Esophagus muscularis mucosa (tissue), 4 donors: ENCODE measurements around the gene SYNDIG1. TPM values are rescaled to one million over a fixed set of nuclear protein-coding genes. Genes with fewer than 3 reads are reported as not detected.

Experiments used
- DNase-seq: peaks from one replicate; pipeline ENCODE4 v3.0.0-alpha.2; 2017; ENCODE audit errors: extremely low spot score
- H3K27ac ChIP-seq, 4 donors: fragments of 200-600 bp; sonication (generic); replicated peaks in 1 of 4; 1 replicate in 3 of 4; 2 replicates in 1 of 4; pipeline ENCODE4 v1.5.1; 2016 to 2019; ENCODE audit warnings: mild to moderate bottlenecking in 1 of 4
- H3K27me3 ChIP-seq, 4 donors: fragments of 200-600 bp; sonication (generic); one replicate each; pipeline versions ENCODE4 v1.5.1 to v1.6.0; 2016 to 2019
- H3K36me3 ChIP-seq, 4 donors: fragments of 200-600 bp; sonication (generic); one replicate each; pipeline ENCODE4 v1.5.1; 2016 to 2019
- H3K4me1 ChIP-seq, 4 donors: fragments of 200-600 bp; sonication (generic); one replicate each; pipeline ENCODE4 v1.5.1; 2016 to 2019
- H3K4me3 ChIP-seq, 4 donors: fragments of 200-600 bp; sonication (generic); 1 replicate in 2 of 4; 2 replicates in 2 of 4; pipeline ENCODE4 v1.5.1; 2016 to 2019; ENCODE audit warnings: mild to moderate bottlenecking in 4 of 4, moderate library complexity in 1 of 4
- H3K9me3 ChIP-seq, 4 donors: fragments of 200-600 bp; sonication (generic); 1 replicate in 3 of 4; 2 replicates in 1 of 4; pipeline ENCODE4 v1.5.1; 2016 to 2019
- EP300 ChIP-seq: sonication (generic); formaldehyde crosslinking; IDR thresholded peaks from one replicate; pipeline ENCODE4 v1.6.1; 2017; ENCODE audit warnings: antibody characterized with exemption
- POLR2A ChIP-seq: fragments of 450-650 bp; IDR thresholded peaks from one replicate; pipeline ENCODE4 v1.6.1; 2017; ENCODE audit warnings: antibody characterized with exemption, moderate library complexity, mild to moderate bottlenecking, low read depth
- POLR2AphosphoS5 ChIP-seq, 2 donors: sonication (generic); formaldehyde crosslinking; IDR thresholded peaks; one replicate each; pipeline ENCODE4 v1.6.1; 2017; ENCODE audit warnings: antibody characterized with exemption in 2 of 2
- WGBS: methylation state at CpG from one replicate; pipeline ENCODE4 v1.1.5; 2018; 5-methylcytosine and 5-hydroxymethylcytosine counted together
- intact Hi-C: fragments of 100-400 bp; cut with DNase I; formaldehyde crosslinking; loops from one replicate; pipeline ENCODE4 v1.15.1; 2023
- total RNA-seq, 4 donors: library from RNA; depleted of rRNA; stranded (reverse); fragments of >200 nt; gene quantifications; one replicate each; pipeline versions ENCODE4 v1.1.0 to v1.2.1, GENCODE V29; 2016
- TF ChIP-seq, protein P1 (sequence below), 3 experiments: fragments of 200-600 bp in 2 of 3; fragments of 450-650 bp in 1 of 3; sonication (generic) in 2 of 3; IDR thresholded peaks; one replicate each; pipeline ENCODE4 v1.5.1; 2017 to 2019; ENCODE audit warnings: antibody characterized with exemption in 3 of 3, mild to moderate bottlenecking in 2 of 3, moderate library complexity in 1 of 3

SYNDIG1 gene
- total RNA-seq, 4 donors from 2014 or later: not detected

DNA sequence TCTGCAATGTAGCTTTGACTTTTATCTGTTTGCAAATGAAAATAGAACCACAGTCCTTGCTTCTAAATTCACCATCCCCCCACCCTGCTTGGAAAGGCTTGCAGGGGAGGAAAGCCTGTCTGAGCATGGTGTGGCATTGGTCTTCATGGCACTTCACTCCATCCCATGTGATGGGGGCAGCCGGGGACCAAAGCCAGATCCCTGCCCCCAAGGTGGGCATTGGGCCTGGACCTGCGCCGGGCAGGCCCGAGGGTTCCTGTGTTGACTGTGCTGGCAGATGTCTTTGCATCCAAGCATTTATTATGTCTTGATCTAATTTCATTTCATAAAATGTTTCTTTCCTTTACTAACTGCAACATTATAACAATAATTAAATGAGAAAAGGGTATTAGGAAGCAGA, 120.0 kb downstream of the SYNDIG1 start:
- no peak overlapping the region for H3K27ac ChIP-seq
- H3K9me3 ChIP-seq: no peaks in the 10 kb centered on the region
- H3K27me3 ChIP-seq: peaks cover 0 to 12% (median 0%) of the 10 kb centered on the region in 4 donors
- intact Hi-C loops: no loop called here
- TF ChIP-seq POLR2AphosphoS5 (IDR thresholded peaks at IDR 0.05) (no peak), POLR2A (no peak), EP300 (no peak)
- TF ChIP-seq, protein P1, sequence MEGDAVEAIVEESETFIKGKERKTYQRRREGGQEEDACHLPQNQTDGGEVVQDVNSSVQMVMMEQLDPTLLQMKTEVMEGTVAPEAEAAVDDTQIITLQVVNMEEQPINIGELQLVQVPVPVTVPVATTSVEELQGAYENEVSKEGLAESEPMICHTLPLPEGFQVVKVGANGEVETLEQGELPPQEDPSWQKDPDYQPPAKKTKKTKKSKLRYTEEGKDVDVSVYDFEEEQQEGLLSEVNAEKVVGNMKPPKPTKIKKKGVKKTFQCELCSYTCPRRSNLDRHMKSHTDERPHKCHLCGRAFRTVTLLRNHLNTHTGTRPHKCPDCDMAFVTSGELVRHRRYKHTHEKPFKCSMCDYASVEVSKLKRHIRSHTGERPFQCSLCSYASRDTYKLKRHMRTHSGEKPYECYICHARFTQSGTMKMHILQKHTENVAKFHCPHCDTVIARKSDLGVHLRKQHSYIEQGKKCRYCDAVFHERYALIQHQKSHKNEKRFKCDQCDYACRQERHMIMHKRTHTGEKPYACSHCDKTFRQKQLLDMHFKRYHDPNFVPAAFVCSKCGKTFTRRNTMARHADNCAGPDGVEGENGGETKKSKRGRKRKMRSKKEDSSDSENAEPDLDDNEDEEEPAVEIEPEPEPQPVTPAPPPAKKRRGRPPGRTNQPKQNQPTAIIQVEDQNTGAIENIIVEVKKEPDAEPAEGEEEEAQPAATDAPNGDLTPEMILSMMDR (IDR thresholded peaks at IDR 0.05): no peak
- 96% methylated on average over 4 of the region's 4 CpGs for WGBS
- DNase-seq: no peak
- no peaks in the 10 kb centered on the region for H3K4me1 ChIP-seq
- H3K4me3 ChIP-seq: no peak overlapping the region
- no peaks in the 10 kb centered on the region for H3K36me3 ChIP-seq

DNA sequence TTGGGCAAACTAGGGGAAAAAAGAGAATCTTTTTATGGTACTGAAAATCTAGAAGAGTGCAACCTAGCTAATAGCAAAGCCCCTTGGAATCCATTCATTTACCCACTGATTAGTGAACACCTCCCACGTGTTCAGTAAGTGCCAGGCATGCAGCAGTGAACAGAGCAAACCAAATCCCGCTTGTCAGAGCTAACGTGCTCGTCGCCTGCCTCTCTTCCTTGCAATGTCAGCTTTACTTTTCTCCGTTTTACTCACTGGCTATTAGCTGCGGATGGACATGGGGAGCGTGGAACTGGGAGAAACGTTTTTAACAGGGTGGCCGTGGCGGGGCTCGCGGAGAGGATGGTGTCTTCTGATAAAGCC, 120.4 kb downstream of the SYNDIG1 start:
- Histone ChIP-seq H3K4me1 (no peaks in the 10 kb centered on the region), H3K27me3 (peaks cover 0 to 12% (median 0%) of the 10 kb centered on the region in 4 donors), H3K27ac (no peak overlapping the region), H3K36me3 (no peaks in the 10 kb centered on the region), H3K9me3 (no peaks in the 10 kb centered on the region), H3K4me3 (no peak overlapping the region)
- TF ChIP-seq POLR2A (no peak), POLR2AphosphoS5 (IDR thresholded peaks at IDR 0.05) (no peak), EP300 (no peak)
- TF ChIP-seq, protein P1 (IDR thresholded peaks at IDR 0.05): no peak
- WGBS: 80% methylated on average over 13 of the region's 13 CpGs
- intact Hi-C loops: no loop called here
- no peak for DNase-seq

DNA sequence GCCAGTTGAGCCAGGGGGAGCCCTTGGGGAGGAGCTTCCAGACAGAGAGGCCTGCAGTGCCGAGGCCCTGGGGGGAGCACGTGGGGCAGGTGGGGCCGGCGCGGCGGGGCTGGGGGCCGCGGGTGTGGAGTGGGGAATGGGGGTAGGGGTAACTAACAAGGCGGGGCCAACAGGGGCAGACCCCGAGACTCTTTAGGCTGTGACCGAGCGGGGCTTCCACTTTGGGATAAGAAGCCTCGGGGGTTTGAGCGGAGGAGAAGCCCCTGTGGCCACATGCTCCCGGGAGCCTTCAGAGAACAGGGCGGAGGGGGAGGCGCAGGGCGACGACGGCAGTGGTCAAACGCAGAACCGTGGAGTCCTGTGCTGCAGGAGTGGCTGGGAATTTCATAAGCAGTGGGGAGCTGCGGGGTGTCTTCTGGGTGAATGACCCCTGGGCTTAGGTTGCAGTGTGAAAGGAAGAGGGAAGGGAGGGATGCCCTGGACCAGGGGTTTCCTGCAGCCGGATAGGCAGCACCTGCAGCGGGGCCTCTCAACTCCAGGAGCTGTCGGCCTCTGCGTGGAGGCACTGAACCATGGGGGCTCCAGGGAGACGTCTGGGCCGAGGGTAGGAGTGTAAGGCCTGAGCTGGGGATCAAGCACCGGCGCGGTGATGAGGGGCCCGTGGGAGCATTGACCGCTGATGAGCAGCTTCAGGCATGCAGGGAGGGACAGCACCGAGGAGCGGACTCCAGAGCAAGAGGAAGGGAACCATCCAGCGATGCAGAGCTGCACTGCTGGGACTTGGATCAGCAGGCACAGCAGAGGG, 121.0 kb downstream of the SYNDIG1 start:
- no peak overlapping the region for H3K27ac ChIP-seq

DNA sequence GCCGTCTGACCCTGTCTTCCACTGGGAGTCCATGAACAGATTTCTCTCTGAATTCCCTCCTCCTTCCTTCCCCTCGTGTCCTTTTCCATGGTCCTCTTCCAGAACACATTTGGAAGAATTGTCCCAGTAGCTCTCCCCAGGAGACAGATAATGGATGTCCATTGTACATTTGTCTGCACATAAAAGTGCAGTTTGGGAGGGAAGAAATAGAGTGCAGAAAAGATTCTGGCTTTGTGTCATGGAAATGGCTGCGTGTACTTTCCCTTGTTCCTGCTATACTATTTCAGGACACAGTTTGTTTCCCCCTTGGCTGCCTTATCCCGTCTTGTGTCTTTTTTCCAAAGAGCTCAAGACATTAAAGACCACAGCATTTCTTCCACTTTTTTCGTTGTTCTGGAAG, 127.6 kb downstream of the SYNDIG1 start:
- H3K4me3 ChIP-seq: no peak overlapping the region
- 73% methylated on average over 5 of the region's 5 CpGs for WGBS
- H3K36me3 ChIP-seq: no peaks in the 10 kb centered on the region
- H3K4me1 ChIP-seq: no peaks in the 10 kb centered on the region
- peaks cover 0 to 15% (median 8%) of the 10 kb centered on the region in 4 donors for H3K9me3 ChIP-seq
- no peak for TF ChIP-seq POLR2AphosphoS5 (IDR thresholded peaks at IDR 0.05)
- TF ChIP-seq, protein P1 (IDR thresholded peaks at IDR 0.05): no peak
- no peak for TF ChIP-seq POLR2A
- no peak for TF ChIP-seq EP300
- intact Hi-C loops: no loop called here
- H3K27me3 ChIP-seq: peaks cover 0 to 12% (median 0%) of the 10 kb centered on the region in 4 donors
- DNase-seq: no peak
- no peak overlapping the region for H3K27ac ChIP-seq

More for the DNA sequence above, 121.0 kb downstream of the SYNDIG1 start:
- WGBS: 91% methylated on average over 37 of the region's 37 CpGs
- intact Hi-C loops: no loop called here
- peaks cover 0 to 12% (median 0%) of the 10 kb centered on the region in 4 donors for H3K27me3 ChIP-seq
- DNase-seq: no peak
- H3K4me1 ChIP-seq: no peaks in the 10 kb centered on the region
- no peak for TF ChIP-seq POLR2A
- TF ChIP-seq, protein P1 (IDR thresholded peaks at IDR 0.05): no peak
- TF ChIP-seq EP300: no peak
- no peak for TF ChIP-seq POLR2AphosphoS5 (IDR thresholded peaks at IDR 0.05)
- H3K36me3 ChIP-seq: no peaks in the 10 kb centered on the region
- H3K4me3 ChIP-seq: no peak overlapping the region
- H3K9me3 ChIP-seq: no peaks in the 10 kb centered on the region

DNA sequence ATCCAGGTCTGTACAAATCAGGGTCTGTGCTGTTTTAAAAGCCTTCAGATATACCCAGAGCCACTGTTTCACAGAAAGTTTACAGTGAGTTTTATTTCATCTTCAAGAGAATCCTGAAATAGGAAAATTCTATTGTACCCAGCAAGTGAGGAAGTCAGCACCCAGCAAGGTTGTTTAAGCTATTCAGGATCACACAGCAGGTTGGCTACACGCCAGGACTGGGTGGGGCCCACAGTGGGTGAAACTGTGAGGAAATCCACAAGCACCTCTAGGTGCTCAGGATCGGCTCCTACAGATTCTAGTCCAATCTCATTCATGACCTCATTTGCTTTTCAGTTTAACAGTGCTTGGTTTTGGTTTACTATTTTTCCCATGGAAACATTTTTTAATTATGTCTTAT, 128.9 kb downstream of the SYNDIG1 start:
- intact Hi-C loops: no loop called here
- Histone ChIP-seq H3K9me3 (peaks cover 0 to 15% (median 8%) of the 10 kb centered on the region in 4 donors), H3K4me3 (no peak overlapping the region), H3K27me3 (peaks cover 0 to 9% (median 0%) of the 10 kb centered on the region in 4 donors), H3K4me1 (no peaks in the 10 kb centered on the region), H3K27ac (no peak overlapping the region), H3K36me3 (no peaks in the 10 kb centered on the region)
- TF ChIP-seq EP300 (no peak), POLR2AphosphoS5 (IDR thresholded peaks at IDR 0.05) (no peak), POLR2A (no peak)
- TF ChIP-seq, protein P1 (IDR thresholded peaks at IDR 0.05): no peak
- DNase-seq: no peak
- 69% methylated on average over 2 of the region's 2 CpGs for WGBS
